ENCODE data around the gene RPAP3. TPM values are rescaled to one million over a fixed set of nuclear protein-coding genes. Genes with fewer than 3 reads are reported as not detected.

RPAP3 gene
- total RNA-seq, 1 experiment from 2014 or later: 48.9 TPM

GRCh38 chr12:47736216-47736615, 30.4 kb upstream of the RPAP3 start:
- Histone ChIP-seq H2BK5ac (ENCODE audit: insufficient read length, low read length) (no peak overlapping the region), H3K4ac (ENCODE audit: low read depth, low read length) (no peak overlapping the region), H4K8ac (replicated peaks; ENCODE audit: insufficient read length, low read depth, low read length) (no peak overlapping the region), H3K4me2 (ENCODE audit: insufficient read depth, insufficient read length, low read length) (no peak overlapping the region), H3T11ph (ENCODE audit: low read length) (no peak overlapping the region), H2AK5ac (ENCODE audit: insufficient read length, low read length) (no peak overlapping the region), H3K79me1 (ENCODE audit: insufficient read depth, low read depth, low read length, poor library complexity, severe bottlenecking) (no peaks in the 10 kb centered on the region), H2BK15ac (ENCODE audit: low read depth, low read length) (no peak overlapping the region), H4K20me1 (ENCODE audit: control insufficient read depth, insufficient read depth, insufficient read length) (no peaks in the 10 kb centered on the region), H3K18ac (ENCODE audit: insufficient read length, low read depth, low read length) (no peak overlapping the region), H3K9me3 (ENCODE audit: control insufficient read depth, low read depth, low read length) (no peaks in the 10 kb centered on the region), H3K23me2 (ENCODE audit: insufficient read length, low read depth, low read length, poor library complexity, severe bottlenecking) (no peaks in the 10 kb centered on the region), H3K27me3 (ENCODE audit: insufficient read depth, low read length) (no peaks in the 10 kb centered on the region), H3K14ac (ENCODE audit: insufficient read depth, low read length) (no peak overlapping the region; the same call in 1 of the 2 replicates), H4K91ac (ENCODE audit: insufficient read length, low read depth, low read length) (no peak overlapping the region), H2AFZ (ENCODE audit: low read length) (no peak overlapping the region), H3K27ac (ENCODE audit: insufficient read length, low read depth, low read length) (no peak overlapping the region), H2BK12ac (ENCODE audit: insufficient read length, low read depth, low read length) (no peak overlapping the region), H2BK20ac (ENCODE audit: low read depth, low read length, poor library complexity, severe bottlenecking) (no peak overlapping the region), H3K23ac (ENCODE audit: insufficient read length, low read depth, low read length) (no peak overlapping the region), H2BK120ac (ENCODE audit: low read depth, low read length, poor library complexity, severe bottlenecking) (no peak overlapping the region), H3K56ac (ENCODE audit: insufficient read length, low read depth, low read length) (no peak overlapping the region), H3K9ac (ENCODE audit: extremely low read depth, insufficient read length, low read length) (no peak overlapping the region), H3K4me1 (ENCODE audit: insufficient read depth, low read length) (peaks cover 3% of the 10 kb centered on the region; the same call in 1 of the 2 replicates), H4K5ac (ENCODE audit: insufficient read length, low read depth, low read length) (no peak overlapping the region), H3K79me2 (ENCODE audit: insufficient read depth, low read length) (no peaks in the 10 kb centered on the region)
- Mint-ChIP-seq H3K27ac (no peak overlapping the region), H3K27me3 (ENCODE audit: low read depth) (peaks cover 6% of the 10 kb centered on the region), H3K9me3 (no peaks in the 10 kb centered on the region), H3K4me3 (no peak overlapping the region), H3K36me3 (ENCODE audit: insufficient read depth in 1 of 3, low read depth in 3 of 3) (no peaks in the 10 kb centered on the region), H3K4me1 (peaks cover 19 to 32% of the 10 kb centered on the region in 2 experiments)
- DNase-seq: no peak
- no CpG with 5 or more reads among the region's 4 CpGs for WGBS (ENCODE audit: extremely low coverage, insufficient read length, low lambda C conversion rate)
- TF ChIP-seq CTCF (conservative IDR thresholded peaks at IDR 0.05): no peak

All from H9 (cell line).